Astrocyte of the spinal cord (primary cell): ENCODE data around the gene PML.

Experiments
- DNase-seq: peaks from one replicate; pipeline ENCODE4 v3.0.0; 2011; ENCODE audit warnings: low read depth, low spot score
- H3K4me3 ChIP-seq: 2 replicates; pipeline ENCODE4 v1.5.1; 2011; ENCODE audit warnings: low read depth, mild to moderate bottlenecking, low read length, moderate library complexity
- CTCF ChIP-seq: IDR thresholded peaks from 2 replicates; pipeline ENCODE4 v1.5.1; 2012; ENCODE audit warnings: low read depth, mild to moderate bottlenecking, low read length, inconsistent platforms
- in situ Hi-C: cut with HindIII; loops from 2 replicates; pipeline ENCODE4 v1.10.0; 2017; ENCODE audit warnings: low sequenced_read_pairs

The PML gene

GRCh38 chr15:73952913-73953750 lies 41.4 kb upstream of the PML start:
- in situ Hi-C loops, result no loop called here
- no peak for DNase-seq
- no peak overlapping the region for H3K4me3 ChIP-seq
- TF ChIP-seq CTCF, result no peak

GRCh38 chr15:73954188-73955145 lies 40.0 kb upstream of the PML start:
- TF ChIP-seq CTCF, result no peak
- in situ Hi-C loops, result no loop called here
- H3K4me3 ChIP-seq, result no peak overlapping the region
- DNase-seq, result no peak

- no peak for TF ChIP-seq CTCF
- DNase-seq, result no peak
- in situ Hi-C loops, result no loop called here
- H3K4me3 ChIP-seq, result no peak overlapping the region
These were observed 39.2 kb upstream of the PML start for GRCh38 chr15:73955326-73955725.

GRCh38 chr15:73955861-73956742 lies 38.4 kb upstream of the PML start:
- DNase-seq, result no peak
- TF ChIP-seq CTCF, result no peak
- in situ Hi-C loops, result no loop called here
- no peak overlapping the region for H3K4me3 ChIP-seq

- H3K4me3 ChIP-seq, result no peak overlapping the region
- in situ Hi-C loops, result no loop called here
- peak; percentile 95 for DNase-seq
- no peak for TF ChIP-seq CTCF
These were observed 37.8 kb upstream of the PML start for GRCh38 chr15:73956743-73957135.

- no peak for TF ChIP-seq CTCF
- in situ Hi-C loops, result no loop called here
- no peak overlapping the region for H3K4me3 ChIP-seq
These were observed 37.2 kb upstream of the PML start for GRCh38 chr15:73957276-73957675.

More at GRCh38 chr15:73957276-73957675, 37.2 kb upstream of the PML start:
- no peak for DNase-seq
